ENCODE results near the gene WDR70.
"Not testable (repeated sequence)": the region's sequence is repeated elsewhere in the genome, so short reads cannot be mapped to it uniquely, and the experiment has no call there.

GRCh38 chr5:37415456-37415855 lies 36.3 kb downstream of the WDR70 start:
- not testable (repeated sequence) for TF ChIP-seq EP300 (IDR thresholded peaks at IDR 0.05; ENCODE audit: borderline replicate concordance in 1 of 2, low read depth in 1 of 2, low read length in 1 of 2); JUND (IDR thresholded peaks at IDR 0.05); CTCF (IDR thresholded peaks at IDR 0.05); YY1 (IDR thresholded peaks at IDR 0.05; ENCODE audit: low read depth); NRF1 (IDR thresholded peaks at IDR 0.05; ENCODE audit: low read depth, low read length)
